T-helper 1 cell (primary cell): ENCODE measurements around the gene LCOR.
"Not testable (repeated sequence)": the region's sequence is repeated elsewhere in the genome, so short reads cannot be mapped to it uniquely, and the experiment has no call there.

ENCODE experiments used
- DNase-seq, 5 donors: peaks; one replicate each; pipeline ENCODE4 v3.0.0-alpha.2; 2012 to 2020

Gene LCOR

DNA sequence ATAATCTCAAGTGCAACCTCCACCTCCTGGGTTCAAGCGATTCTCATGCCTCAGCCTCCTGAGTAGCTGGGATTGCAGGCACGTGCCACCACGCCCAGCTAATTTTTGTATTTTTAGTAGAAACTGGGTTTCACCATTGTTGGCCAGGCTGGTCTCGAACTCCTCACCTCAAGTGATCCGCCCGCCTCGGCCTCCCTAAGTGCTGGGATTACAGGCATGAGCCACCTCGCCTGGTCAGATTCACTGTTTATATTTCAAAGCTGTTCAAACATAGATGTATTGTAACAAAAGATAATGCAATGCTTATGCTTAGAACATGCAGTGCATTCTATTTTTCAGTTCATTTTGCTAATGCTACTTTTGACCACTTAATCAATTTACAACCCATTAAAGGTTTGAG is 111.1 kb downstream of the LCOR start:
- DNase-seq: not testable (repeated sequence)

DNA sequence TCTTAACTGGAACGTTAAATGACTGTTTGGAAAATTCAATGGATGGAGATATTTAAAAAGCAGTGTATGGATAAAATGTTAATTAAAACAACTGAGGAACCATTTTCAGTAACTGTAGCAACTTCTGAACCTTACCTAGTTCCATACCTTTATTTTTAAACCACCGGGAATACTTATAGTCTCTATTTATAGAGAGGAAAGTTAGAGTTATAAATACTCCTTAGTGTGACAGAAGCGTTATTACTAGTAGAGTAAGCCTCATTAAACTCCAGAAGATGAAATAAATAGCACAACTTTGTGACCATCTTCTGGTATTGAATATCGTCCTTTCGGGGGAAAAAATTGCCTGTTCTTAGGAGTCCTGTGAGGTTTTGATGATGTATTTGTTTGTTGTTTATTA is 114.9 kb downstream of the LCOR start:
- DNase-seq: no peak

DNA sequence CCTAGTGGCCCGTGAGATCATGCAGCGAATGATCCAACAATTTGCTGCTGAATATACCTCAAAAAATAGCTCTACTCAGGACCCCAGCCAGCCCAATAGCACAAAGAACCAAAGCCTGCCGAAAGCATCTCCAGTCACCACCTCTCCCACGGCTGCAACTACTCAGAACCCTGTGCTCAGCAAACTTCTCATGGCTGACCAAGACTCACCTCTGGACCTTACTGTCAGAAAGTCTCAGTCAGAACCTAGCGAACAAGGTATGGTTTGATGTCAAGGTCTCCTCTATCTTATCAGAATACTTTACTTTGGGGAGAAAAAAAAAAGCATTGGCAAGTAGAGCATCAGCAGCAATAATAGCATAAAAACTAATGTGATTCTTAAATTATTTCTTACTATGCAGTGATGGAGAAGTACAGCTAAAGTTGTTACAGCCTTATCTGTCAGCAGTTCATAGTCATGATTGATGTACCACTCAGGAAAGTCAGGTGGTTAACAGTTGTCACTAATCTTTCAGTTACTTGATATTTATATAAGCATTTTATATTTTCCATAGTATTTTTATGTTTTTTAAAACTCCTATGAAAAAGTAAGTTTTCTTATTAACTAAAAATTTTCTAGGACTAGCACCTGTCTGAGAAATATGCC is 117.1 kb downstream of the LCOR start:
- DNase-seq: no peak

DNA sequence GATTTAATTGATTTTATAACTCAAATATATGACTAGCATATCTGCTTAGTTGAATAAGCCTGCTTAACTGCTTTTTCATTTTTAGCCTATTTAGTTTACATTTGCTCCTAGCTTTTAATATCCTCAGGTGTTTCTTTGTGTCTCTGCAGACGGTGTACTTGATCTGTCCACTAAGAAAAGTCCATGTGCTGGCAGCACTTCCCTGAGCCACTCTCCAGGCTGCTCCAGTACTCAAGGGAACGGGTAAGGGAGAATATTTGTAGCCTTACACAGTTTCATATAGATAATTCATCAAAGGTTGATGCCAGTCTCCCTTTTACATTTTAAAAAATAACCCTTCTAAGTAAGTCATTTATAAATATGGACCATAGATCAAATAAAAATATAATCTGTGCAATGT is 119.9 kb downstream of the LCOR start:
- no peak for DNase-seq

DNA sequence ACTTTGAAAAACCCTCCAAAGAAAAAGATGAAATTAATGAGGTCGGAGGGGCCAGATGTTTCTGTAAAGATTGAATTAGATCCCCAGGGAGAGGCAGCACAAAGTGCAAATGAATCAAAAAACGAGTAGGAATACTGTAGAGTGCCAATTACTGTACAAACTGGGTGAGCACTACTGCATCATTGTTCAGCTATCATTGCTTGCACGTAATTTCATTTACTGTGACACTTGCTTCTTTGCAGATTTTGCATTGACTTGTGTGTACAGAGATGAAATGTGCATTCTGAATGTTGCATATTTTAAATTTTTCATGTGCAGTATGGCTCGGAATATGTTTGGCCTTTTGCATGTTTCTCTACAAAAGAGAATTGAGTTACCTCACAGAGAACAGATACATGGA is 123.7 kb downstream of the LCOR start:
- no peak for DNase-seq

DNA sequence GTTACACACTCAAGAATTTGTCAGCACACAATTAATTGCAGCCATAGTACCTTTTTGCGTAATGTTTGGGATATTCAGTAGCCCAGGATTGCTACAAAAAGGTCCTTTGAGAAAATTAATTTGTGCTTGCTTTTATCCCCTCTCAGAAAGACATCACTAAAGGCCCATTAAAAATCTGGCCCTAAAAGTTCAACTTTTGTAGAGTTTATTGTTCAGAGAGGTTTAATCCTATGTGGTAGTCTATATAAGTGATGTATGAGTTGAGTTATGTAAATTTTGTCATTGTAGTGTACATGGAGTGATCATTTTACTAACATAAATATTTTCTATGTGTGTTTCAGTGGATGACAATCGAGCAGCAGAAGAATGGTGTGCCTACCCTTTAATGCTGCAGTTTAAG is 126.0 kb downstream of the LCOR start:
- DNase-seq: no peak

DNA sequence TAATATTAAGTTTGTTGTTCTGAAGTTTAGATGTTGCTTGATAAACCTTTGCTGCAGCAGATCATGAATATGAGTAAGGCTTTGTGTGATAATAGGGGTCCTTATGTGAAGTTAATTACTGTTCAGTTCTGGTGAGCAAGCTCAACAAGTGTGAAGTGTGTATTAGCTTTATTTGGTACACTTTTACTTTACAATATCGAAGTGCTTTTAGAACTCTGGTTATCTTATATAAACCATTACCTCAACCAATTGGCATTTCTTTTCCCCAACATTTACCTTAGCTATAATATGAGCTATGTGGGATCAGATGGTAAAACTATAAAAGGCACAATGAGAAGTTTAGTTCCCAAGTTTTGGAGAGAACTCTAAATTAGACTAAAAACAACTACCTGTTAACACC is 127.6 kb downstream of the LCOR start:
- no peak for DNase-seq

DNA sequence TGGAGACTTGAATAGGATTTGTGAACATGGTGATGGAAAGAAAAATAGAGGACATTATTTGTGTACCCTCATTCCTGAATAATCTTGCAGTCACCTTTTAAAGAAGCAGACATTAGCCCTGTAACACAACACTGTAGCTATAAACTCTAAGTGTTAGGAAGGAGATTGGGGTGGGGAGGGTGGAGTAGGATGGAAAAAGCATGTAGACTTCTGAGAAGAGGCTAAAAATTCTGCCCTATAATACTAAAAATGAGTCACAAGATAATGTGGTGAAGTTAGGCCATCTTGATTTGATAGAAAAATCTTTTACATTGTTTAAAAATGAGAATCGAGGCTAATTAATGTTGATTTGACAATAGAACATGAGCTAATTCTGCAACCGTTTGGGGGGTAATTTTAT is 128.8 kb downstream of the LCOR start:
- DNase-seq: no peak

DNA sequence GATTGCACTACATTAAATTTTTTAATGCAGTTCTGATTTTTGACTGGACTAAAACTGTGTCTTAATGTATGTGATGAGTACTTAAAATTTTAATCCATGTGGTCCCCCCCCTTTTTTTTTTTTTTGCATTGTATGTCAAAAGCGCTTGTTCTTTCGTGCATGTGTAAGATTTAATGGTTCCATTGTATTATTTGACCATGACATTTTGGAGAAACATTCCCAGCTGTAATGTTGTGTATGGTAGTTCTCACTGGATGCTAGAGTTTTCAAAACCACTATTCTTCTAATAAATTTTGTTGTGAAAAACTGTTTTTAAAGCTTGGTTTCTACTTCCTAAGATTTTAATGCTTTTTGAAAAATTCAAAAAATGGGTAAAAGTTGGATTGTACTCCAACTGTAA is 132.0 kb downstream of the LCOR start:
- no peak for DNase-seq

DNA sequence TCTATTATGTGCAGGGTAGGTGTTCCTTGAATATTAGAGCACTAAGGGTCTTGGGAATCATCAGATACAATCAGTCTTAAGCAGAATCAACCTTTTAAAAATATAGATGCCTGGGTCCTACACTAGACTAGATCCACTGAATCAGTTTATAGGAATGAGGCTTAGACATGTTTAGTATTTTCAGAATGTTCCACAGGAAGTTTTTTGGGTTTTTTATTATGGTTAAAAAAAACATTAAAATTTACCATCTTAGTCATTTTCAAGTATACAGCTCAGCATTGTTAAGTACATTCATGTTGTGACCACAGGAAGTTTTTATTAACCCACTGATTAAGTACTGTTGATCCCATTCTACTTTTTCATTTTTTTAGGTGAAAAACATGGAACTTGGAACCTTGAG is 135.7 kb downstream of the LCOR start:
- no peak for DNase-seq

DNA sequence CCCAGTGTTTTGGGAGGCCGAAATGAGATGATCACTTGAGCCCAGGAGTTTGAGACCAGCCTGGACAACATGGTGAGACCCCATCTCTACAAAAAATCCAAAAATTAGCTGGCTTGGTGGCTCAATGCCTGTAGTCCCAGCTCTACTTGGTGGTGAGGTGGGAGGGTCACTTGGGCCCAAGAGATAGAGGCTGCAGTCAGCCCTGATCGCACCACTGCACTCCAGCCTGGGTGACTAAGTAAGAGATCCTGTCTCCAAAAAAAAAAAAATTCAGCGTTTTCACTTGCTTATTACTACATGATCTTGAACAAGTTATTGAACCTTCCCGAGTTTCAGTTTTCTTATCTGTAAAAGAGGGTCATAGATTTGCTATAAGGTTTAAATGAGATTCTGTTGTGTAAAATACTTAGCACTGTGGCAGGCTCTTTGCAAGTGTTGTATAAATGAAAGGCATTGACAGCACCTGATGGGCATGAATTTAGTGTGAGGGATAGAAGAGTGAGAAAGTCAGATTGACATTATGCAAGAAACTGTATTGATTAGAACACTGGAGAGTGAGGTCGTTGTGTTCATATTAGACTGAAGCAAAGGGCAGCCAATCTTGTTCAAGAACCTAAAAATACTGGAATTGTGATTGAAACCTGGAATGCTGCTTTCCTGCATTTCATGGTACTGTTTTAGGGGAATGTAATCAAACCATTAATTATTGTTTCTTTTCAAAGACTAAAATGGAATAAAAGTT is 136.8 kb downstream of the LCOR start:
- no peak for DNase-seq

DNA sequence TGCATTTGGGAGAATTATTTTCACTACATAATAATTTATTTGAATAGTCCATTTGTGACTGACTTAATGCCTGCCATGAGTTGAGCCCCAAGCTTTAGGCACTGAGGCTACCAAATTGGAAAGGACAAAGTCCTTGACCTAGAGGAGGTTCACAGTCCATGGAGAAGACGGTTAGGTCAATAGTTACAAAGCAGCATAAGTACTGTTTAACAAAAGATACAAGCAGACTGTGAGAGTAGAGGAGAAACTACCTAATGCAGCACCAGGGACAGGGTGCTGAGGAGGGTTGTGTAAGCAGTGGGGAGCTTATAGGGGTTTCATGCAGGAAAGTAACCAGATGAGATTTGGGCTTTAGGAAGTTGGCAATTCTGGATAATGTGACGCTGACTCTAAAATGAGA is 139.2 kb downstream of the LCOR start:
- DNase-seq: no peak

DNA sequence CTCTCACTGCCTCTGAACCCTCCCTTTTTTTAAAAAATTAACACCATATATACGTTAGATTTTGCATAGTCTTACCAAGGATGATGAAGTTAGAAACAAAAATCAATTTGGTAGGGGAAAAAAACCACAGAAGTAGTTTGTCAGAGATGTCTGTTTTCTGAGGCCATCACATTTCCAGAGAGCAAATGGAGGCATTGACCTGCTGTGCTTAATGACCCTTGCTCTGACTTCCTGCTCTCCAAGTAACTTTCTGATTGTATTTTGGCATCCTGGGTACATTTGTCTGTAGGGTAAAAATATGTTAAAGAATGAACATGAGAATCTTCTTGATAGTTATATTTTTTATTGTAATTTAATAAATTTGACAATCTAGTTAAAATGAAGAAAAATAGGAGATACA is 140.2 kb downstream of the LCOR start:
- no peak for DNase-seq

DNA sequence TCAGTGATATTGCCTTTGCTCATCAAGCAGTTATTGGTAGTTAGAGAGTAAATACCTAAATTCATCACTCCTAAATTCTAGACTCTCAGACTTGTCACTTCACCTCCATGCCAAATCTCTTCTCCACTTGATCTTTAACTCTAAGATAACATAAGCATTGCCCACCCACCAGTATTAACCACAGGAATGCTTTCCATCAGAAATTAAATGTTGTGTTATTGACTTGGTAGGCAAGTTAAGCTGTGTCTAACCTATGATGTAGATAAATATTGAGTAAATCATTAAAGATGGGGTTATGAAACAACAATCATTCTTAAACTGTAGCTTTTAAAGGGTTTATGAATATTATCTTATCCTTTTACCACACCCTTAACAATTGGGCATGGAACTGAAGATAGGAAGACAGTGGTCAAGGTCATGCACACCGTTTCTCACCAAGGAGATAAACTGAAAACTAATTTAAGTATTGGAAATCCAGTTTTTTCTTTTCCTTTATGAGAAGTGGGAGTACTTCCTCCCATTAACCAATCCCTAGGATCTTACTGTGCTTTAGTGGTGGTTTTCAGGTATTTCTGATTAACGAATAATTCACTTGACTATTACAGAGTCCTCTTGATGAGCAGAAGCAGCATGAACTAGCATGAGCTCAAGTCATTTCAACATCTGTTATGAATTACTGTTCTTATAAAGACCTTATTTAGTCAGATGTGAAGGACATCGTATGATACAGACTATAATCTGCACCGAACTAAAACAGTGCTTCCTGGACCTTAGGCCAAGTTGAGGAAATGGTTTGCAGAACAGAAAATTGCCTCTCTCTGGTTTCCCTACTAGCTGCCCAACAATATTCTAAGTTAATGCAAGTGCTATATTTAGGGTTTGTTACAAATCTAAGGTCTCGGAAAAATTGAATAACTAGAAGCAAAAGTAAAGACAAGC is 142.0 kb downstream of the LCOR start:
- no peak for DNase-seq

DNA sequence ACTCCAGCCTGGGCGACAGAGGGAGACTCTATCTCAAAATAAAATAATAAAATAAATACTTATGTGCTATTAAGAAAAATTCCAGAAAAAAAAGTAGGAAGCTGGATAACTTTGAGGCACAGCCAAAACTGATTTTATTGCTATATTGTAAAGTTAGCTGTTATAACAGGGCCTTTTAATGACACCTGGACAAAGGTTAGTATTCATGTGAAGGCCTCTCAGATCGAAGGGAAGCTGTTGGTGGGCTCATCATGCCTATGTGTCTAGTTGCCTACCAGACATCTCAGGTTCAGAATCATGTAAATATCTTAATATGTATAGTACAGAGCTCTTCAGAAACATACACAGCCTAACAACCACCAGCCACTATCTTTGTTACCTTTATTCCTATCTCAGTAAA is 143.0 kb downstream of the LCOR start:
- DNase-seq: no peak

DNA sequence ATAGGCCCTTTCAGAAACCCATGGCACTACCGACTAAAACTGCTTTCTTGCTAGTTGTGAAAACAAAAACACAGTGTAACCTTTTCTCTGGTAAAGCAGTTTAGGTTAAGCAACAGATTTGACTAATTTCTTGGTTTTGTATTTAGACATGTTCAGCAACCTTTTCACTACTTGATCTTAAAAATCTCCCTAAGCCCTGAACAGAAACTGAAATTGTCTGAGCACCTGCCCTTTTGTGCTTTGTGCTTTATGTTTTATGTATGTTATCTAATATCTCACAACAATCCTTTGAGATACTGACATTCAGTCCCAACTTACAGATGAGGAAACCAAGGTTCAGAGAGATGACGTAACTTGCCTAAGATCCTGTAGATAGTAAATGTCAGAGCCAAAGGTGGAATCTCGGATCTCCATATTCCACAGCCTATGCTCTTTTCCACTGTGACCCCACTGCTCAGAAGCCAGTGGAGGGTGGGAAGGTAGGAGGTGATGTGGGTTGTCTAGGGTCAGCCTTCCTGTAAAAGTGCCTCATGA is 146.6 kb downstream of the LCOR start:
- DNase-seq: peak in 1 of 5 donors; percentile 68

DNA sequence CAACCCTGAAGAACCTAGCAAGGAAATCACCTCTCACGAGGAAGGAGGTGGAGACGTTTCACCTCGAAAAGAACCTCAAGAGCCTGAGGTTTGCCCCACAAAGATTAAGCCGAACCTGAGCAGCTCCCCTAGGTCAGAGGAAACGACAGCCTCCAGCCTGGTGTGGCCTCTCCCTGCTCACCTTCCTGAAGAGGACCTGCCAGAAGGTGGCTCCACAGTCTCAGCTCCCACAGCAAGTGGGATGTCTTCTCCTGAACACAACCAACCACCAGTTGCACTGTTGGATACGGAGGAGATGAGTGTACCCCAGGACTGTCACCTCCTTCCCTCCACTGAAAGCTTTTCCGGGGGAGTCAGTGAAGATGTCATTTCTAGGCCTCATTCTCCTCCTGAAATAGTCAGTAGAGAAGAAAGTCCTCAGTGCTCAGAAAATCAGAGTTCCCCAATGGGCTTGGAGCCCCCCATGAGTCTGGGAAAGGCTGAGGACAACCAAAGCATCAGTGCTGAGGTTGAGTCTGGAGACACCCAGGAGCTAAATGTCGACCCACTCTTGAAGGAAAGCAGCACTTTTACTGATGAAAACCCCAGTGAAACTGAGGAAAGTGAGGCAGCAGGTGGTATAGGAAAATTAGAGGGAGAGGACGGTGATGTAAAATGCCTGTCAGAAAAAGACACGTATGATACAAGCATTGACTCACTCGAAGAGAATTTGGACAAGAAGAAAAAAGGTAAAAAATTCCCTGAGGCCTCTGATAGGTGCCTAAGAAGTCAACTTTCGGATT is 150.2 kb downstream of the LCOR start:
- DNase-seq: no peak

DNA sequence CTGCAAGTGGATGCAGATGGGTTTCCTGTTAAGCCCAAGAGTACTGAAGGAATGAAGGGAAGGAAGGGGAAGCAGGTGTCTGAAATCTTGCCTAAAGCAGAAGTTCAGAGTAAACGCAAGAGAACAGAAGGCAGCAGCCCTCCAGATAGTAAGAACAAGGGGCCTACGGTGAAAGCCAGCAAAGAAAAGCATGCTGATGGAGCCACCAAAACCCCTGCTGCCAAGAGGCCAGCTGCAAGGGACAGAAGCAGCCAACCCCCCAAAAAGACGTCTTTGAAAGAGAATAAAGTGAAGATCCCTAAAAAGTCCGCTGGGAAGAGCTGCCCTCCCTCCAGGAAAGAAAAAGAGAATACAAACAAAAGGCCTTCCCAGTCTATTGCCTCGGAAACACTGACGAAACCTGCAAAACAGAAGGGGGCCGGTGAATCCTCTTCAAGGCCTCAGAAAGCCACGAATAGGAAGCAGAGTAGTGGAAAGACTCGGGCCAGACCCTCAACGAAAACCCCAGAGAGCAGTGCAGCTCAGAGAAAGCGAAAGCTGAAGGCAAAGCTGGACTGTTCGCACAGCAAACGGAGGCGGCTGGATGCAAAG is 152.5 kb downstream of the LCOR start:
- no peak for DNase-seq

DNA sequence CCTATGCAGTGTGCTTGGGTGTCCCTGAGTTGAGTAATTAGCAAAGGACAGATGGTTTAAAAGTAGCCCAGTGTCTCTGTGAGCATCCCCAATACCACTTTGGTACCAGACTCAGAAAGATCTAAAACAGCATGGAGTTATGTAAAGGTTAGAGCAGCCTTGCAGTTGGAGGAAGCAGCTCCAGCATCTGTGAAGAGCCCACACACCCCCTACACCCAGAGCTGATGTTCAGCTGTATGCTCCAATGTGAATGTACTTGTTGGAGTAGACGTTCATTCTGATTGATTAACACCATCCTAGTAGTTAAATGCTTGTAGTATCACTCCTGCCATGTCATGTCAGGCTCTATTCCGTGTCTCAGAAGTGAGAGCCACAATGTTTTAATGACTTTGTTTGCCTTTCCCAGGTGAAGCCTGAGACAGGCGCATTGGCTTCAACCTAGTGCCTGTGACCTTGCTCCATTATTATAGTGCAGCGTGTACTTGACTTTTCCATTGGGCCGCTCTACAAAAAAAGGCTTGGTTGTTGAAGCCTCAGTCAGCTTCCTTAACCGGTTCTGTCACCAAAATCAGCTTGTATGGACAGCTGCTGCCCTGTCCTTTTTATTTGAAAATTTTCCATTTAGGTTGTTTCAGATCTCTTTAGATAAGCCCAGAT is 154.2 kb downstream of the LCOR start:
- no peak for DNase-seq

DNA sequence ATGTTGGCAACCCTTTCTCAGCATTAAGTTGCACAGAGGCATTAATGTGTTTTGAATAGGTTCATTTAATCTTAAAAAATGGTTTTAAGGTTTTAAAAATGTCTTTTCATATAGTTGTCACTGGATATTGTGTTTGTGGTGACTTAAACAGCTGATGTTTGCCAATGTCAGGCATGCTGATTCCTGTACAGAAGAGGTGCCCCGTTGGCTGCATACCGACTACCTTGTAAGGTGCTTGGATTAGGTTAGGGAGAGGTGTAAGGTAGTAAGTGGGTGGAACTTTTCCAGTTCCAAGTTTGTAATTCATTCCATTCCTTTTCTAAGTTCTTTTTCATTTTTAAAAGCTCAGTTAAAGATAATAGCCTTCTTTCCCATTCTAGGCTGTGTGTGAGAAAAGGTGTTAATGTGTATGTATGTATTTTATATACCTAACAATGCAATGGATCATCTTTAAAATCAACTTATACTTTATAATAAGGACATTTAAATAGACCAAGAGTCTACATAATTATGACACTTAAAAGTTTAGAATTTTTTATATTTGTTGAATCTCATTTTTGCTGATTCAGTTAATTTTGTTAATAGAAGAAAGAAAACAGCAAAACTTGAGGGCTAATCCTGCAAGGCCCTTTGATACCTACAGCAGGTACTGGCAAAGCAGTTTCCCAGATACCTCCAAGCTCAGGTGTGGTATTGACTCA is 155.2 kb downstream of the LCOR start:
- DNase-seq: no peak

DNA sequence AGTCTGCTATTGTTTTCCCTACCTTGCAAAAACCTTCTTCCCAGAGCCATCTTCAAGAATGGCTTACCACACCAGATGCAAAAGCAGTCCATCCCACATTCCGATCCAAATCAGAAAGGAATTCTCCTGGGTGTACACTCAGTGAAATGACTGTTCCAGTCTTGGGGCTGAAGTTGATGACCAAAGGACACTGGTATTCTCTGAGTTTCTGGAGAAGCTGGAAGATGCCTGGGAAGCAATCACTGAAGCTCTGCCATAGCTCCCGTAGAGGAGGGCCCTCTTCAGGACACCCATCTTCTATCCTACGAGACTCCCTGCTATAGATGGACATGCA is 155.7 kb downstream of the LCOR start:
- no peak for DNase-seq
